GM12892 (cell line): ENCODE data around the gene PFKP.

Experiments
- POLR2A ChIP-seq: IDR thresholded peaks from 2 replicates; pipeline ENCODE4 v1.6.1; 2011; ENCODE audit warnings: low read depth, low read length, control low read depth
- POLR2AphosphoS5 ChIP-seq: IDR thresholded peaks from 2 replicates; pipeline ENCODE4 v1.6.1; 2011; ENCODE audit warnings: low read depth, low read length, control low read depth

DNA sequence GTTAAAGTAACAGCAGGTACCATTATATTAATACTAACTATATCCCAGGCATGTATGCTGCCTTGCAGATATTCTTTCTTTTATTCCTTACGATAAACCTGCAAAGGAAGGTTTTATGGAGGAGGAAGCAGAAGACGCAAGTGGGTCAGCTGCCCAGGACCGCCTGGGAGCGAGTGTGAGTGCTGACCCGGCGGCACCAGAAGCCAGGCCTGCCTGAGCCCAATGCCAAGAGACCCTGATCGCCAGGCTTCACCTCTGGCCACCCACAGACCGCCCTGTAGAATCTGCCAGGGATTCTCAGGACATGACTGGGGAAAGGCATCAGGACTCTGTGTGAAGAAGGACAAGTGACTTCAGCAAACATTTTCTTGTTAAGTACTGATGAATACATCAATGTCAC is 78.9 kb downstream of the PFKP start:
- TF ChIP-seq POLR2AphosphoS5 = no peak
- no peak for TF ChIP-seq POLR2A
